HEK293T (cell line): ENCODE results near the gene LRRC71.
A peak's percentile ranks its signal among the peaks of the same experiment; 100 is the strongest.

ENCODE experiments used
- CTCF ChIA-PET: fragments of 350-600 bp; formaldehyde crosslinking; extraction: SDS; loops from one replicate; lab custom pipeline; 2021; ENCODE audit warnings: antibody characterized with exemption, inconsistent platforms; lab: Yijun Ruan, JAX
- POLR2A ChIA-PET: fragments of 350-600 bp; formaldehyde crosslinking; extraction: SDS; loops from one replicate; lab custom pipeline; 2020; ENCODE audit warnings: antibody characterized with exemption, inconsistent platforms; lab: Yijun Ruan, JAX
- DNase-seq: peaks from one replicate; pipeline ENCODE4 v3.0.0; 2012; ENCODE audit warnings: mixed read lengths; ENCODE audit errors: extremely low spot score
- ARNT ChIP-seq: fragments of 450-650 bp; IDR thresholded peaks from 2 replicates; pipeline ENCODE4 v1.6.1; 2017; ENCODE audit warnings: mild to moderate bottlenecking
- BHLHE40 ChIP-seq: fragments of 450-650 bp; IDR thresholded peaks from 2 replicates; pipeline ENCODE4 v1.6.1; 2016; ENCODE audit warnings: mild to moderate bottlenecking, moderate library complexity, borderline replicate concordance
- CTBP1 ChIP-seq: fragments of 450-650 bp; IDR thresholded peaks from 2 replicates; pipeline ENCODE4 v1.6.1; 2016; ENCODE audit warnings: borderline replicate concordance
- ELF4 ChIP-seq: fragments of 450-650 bp; IDR thresholded peaks from 2 replicates; pipeline ENCODE4 v1.6.1; 2017; ENCODE audit warnings: antibody characterized with exemption
- FOXA1 ChIP-seq: fragments of 450-650 bp; IDR thresholded peaks from 2 replicates; pipeline ENCODE4 v1.6.1; 2016; ENCODE audit warnings: mild to moderate bottlenecking
- FOXK2 ChIP-seq: fragments of 450-650 bp; IDR thresholded peaks from 2 replicates; pipeline ENCODE4 v1.6.1; 2016; ENCODE audit warnings: mild to moderate bottlenecking
- FOXM1 ChIP-seq: fragments of 450-650 bp; IDR thresholded peaks from 2 replicates; pipeline ENCODE4 v1.6.1; 2017; ENCODE audit warnings: mild to moderate bottlenecking, borderline replicate concordance
- HDGF ChIP-seq: fragments of 450-650 bp; IDR thresholded peaks from 2 replicates; pipeline ENCODE4 v1.6.1; 2017; ENCODE audit warnings: antibody characterized with exemption, borderline replicate concordance
- L3MBTL2 ChIP-seq: fragments of 450-650 bp; conservative IDR thresholded peaks from 2 replicates; pipeline ENCODE4 v1.6.1; 2016; ENCODE audit warnings: mild to moderate bottlenecking
- LEF1 ChIP-seq: fragments of 450-650 bp; IDR thresholded peaks from 2 replicates; pipeline ENCODE4 v1.6.1; 2017; ENCODE audit warnings: mild to moderate bottlenecking, borderline replicate concordance
- NFRKB ChIP-seq: fragments of 450-650 bp; IDR thresholded peaks from 2 replicates; pipeline ENCODE4 v1.6.1; 2016; ENCODE audit warnings: mild to moderate bottlenecking, moderate library complexity
- PKNOX1 ChIP-seq: fragments of 450-650 bp; IDR thresholded peaks from 2 replicates; pipeline ENCODE4 v1.6.1; 2016
- SP1 ChIP-seq: fragments of 450-650 bp; IDR thresholded peaks from 2 replicates; pipeline ENCODE4 v1.6.1; 2017
- SUZ12 ChIP-seq: fragments of 450-650 bp; IDR thresholded peaks from 2 replicates; pipeline ENCODE4 v1.6.1; 2016; ENCODE audit warnings: mild to moderate bottlenecking
- TARDBP ChIP-seq: fragments of 450-650 bp; IDR thresholded peaks from 2 replicates; pipeline ENCODE4 v1.6.1; 2016
- ZNF384 ChIP-seq: fragments of 450-650 bp; IDR thresholded peaks from 2 replicates; pipeline ENCODE4 v1.6.1; 2016

The LRRC71 gene

DNA sequence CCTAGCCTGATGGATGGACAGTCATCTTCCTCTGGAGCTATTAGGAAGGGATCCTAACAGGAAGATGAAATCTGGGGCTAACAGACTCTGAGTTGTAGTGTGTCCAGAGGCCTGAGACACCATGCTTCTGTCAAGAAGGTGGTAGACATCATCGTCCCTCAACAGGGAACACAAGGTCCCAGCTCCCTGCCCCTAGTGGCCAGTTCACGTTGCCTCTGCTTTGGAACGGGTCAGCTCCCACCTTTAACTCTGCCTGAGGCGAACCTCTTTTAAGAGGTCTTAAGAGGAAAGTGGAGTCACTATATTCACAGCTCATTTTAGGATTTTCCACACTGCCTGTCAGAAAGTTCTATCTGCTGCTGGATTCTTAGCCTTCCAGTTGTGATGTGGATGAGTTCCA is 28.3 kb downstream of the LRRC71 start:
- ChIA-PET POLR2A (no interaction called here), CTCF (interaction anchor here (0.7 to 1.4 kb wide), 3 partner anchors 8 to 126 kb away, joined by 3 to 4 read pairs (median 3); no protein-coding TSS in a partner anchor)
- TF ChIP-seq FOXA1 (no peak), ELF4 (no peak), SP1 (no peak), ZNF384 (no peak), L3MBTL2 (no peak), PKNOX1 (no peak), SUZ12 (no peak), ARNT (no peak), FOXM1 (no peak), LEF1 (no peak), NFRKB (no peak), CTBP1 (no peak), BHLHE40 (no peak), TARDBP (no peak)
- DNase-seq: peak; percentile 42

DNA sequence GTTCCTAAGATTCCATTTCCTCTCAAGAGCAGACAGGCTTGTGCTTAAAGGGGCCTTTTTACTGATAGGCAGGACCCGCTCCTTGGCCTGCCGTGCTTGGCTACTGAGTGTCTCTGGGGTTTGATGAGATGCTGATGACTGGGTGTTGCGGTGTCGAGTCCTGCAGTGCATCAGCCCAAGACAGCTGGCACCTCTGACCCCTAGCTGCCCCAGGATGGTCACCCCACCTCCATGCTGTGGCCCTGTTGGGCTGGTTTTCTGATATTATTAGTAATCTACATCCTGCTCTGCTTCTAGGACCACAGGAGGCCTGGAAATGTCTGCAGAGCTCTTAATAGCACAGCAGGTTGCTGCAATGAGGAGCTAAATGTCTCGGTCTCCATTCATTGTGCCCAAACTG is 28.7 kb downstream of the LRRC71 start:
- CTCF ChIA-PET: interaction anchor here (0.7 to 1.4 kb wide), 4 partner anchors 9 to 125 kb away, joined by 3 to 4 read pairs (median 4); no protein-coding TSS in a partner anchor
- DNase-seq: no peak
- POLR2A ChIA-PET: no interaction called here

DNA sequence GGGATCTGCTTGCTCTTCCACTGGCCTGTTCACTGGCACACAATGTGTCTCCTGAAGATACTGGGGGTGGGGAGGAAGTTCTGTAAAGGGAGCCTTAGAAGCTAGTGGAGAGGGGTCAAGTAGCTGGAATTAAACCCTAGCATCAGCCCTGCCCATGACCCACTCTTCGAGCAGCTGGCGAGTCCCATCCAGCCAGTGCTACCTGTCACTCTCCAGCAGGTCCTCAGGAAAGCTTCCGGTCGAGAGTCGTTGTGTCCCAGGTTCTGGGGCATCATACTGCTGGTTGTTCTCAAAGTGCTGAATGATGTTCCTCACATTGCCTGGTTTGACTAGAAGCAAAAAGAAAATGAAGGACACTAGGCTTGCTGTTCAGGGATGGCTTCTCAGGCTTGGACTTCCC is 30.9 kb downstream of the LRRC71 start:
- CTCF ChIA-PET: no interaction called here
- no peak for DNase-seq
- POLR2A ChIA-PET: no interaction called here
- TF ChIP-seq ZNF384 (no peak), LEF1 (no peak), FOXA1 (no peak), L3MBTL2 (no peak), PKNOX1 (no peak), HDGF (no peak), TARDBP (no peak), CTBP1 (no peak), FOXK2 (no peak), SP1 (no peak), FOXM1 (no peak), ELF4 (no peak), ARNT (no peak), BHLHE40 (no peak), SUZ12 (no peak), NFRKB (no peak)

More for the DNA sequence above, 28.7 kb downstream of the LRRC71 start:
- TF ChIP-seq LEF1 (no peak), BHLHE40 (no peak), CTBP1 (no peak), TARDBP (no peak), FOXA1 (no peak), L3MBTL2 (no peak), ZNF384 (no peak), HDGF (no peak), ARNT (no peak), SUZ12 (no peak), FOXK2 (no peak)

DNA sequence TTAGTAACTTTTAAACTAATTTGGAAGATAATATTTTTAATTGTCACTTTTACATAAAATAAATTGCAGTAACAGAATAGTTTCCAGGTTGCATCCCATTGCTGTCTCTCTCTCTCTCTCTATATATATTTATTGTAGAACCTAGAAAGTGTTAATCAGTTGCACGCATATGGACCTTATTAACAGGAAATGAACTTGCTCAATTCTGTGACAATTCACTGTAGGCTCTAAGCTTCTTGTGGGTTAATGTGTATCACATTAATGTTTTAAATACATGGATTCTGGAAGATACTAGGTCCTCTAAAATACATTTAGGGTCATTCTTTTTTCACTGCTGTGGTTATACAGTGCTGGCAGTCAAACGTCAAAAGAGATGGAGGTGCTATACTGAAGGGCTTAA is 33.1 kb downstream of the LRRC71 start:
- ChIA-PET CTCF (no interaction called here), POLR2A (no interaction called here)
- TF ChIP-seq SUZ12: no peak
- TF ChIP-seq FOXM1: no peak
- TF ChIP-seq BHLHE40: no peak
- TF ChIP-seq NFRKB: no peak
- TF ChIP-seq ARNT: no peak
- TF ChIP-seq ZNF384: no peak
- no peak for TF ChIP-seq FOXA1
- no peak for TF ChIP-seq CTBP1
- TF ChIP-seq FOXK2: no peak
- TF ChIP-seq HDGF: no peak
- TF ChIP-seq TARDBP: no peak
- no peak for TF ChIP-seq SP1
- no peak for TF ChIP-seq PKNOX1
- TF ChIP-seq LEF1: no peak
- no peak for DNase-seq

- ChIA-PET CTCF (interaction anchor here (0.9 kb wide), 1 partner anchor 36 kb away, joined by 4 read pairs; the partner anchor contains the start of gene LRRC71), POLR2A (no interaction called here)
- TF ChIP-seq TARDBP (no peak), ZNF384 (no peak), NFRKB (no peak), CTBP1 (no peak), PKNOX1 (no peak), LEF1 (no peak)
- no peak for DNase-seq
Observed at GRCh38 chr1:156956333-156956732, 35.9 kb downstream of the LRRC71 start.

- no peak for DNase-seq
- POLR2A ChIA-PET: no interaction called here
- TF ChIP-seq FOXA1: no peak
- CTCF ChIA-PET: interaction anchor here (1.0 kb wide), 1 partner anchor 13 kb away, joined by 3 read pairs; no protein-coding TSS in a partner anchor
Observed at GRCh38 chr1:156957634-156958033, 37.2 kb downstream of the LRRC71 start.
